K562 (cell line): Measurements from ENCODE around the gene MTRF1L. TPM values are rescaled to one million over a fixed set of nuclear protein-coding genes. Genes with fewer than 3 reads are reported as not detected.

Experiments used
- CBX8 ChIP-seq: fragments of 200-600 bp; sonication (generic); IDR thresholded peaks from 2 replicates; pipeline ENCODE4 v1.6.1; 2012; ENCODE audit warnings: borderline replicate concordance, mixed run types, low read depth, mild to moderate bottlenecking, moderate library complexity, mixed read lengths, low read length, control low read depth, inconsistent platforms; ENCODE audit not compliant: poor library complexity, severe bottlenecking; ENCODE audit errors: extremely low read depth
- DPF2 ChIP-seq: fragments of 450-650 bp; IDR thresholded peaks from 2 replicates; pipeline ENCODE4 v1.6.1; 2016
- EHMT2 ChIP-seq: fragments of 450-650 bp; IDR thresholded peaks from 2 replicates; pipeline ENCODE4 v1.6.1; 2018; ENCODE audit warnings: antibody characterized with exemption
- ELF2 ChIP-seq: fragments of 250-450 bp; sonication (Bioruptor Pico); IDR thresholded peaks from 2 replicates; pipeline ENCODE4 v1.5.0; 2021; ENCODE audit warnings: mild to moderate bottlenecking
- ETV5 ChIP-seq: sonication (generic); formaldehyde crosslinking; IDR thresholded peaks from 2 replicates; pipeline ENCODE4 v1.4.0; 2020; ENCODE audit warnings: low read depth, mild to moderate bottlenecking, missing genetic modification reagents
- GATAD2A ChIP-seq: fragments of 450-650 bp; IDR thresholded peaks from 2 replicates; pipeline ENCODE4 v1.6.1; 2017
- HINFP ChIP-seq: fragments of 450-650 bp; conservative IDR thresholded peaks from 2 replicates; pipeline ENCODE4 v1.6.1; 2016; ENCODE audit warnings: missing genetic modification characterization, low read depth, mild to moderate bottlenecking, control low read depth, missing compliant biosample characterization
- IRF9 ChIP-seq: fragments of 450-650 bp; IDR thresholded peaks from 2 replicates; pipeline ENCODE4 v1.6.1; 2016; ENCODE audit warnings: missing biosample characterization, missing genetic modification characterization
- NR2F6 ChIP-seq: fragments of 450-650 bp; formaldehyde crosslinking; IDR thresholded peaks from 2 replicates; pipeline ENCODE4 v1.4.0; 2020; ENCODE audit warnings: mild to moderate bottlenecking
- PRDM10 ChIP-seq: fragments of 450-650 bp; IDR thresholded peaks from 2 replicates; pipeline ENCODE4 v1.6.1; 2018; ENCODE audit not compliant: partially characterized antibody
- SAFB ChIP-seq: fragments of 200-400 bp; formaldehyde crosslinking; IDR thresholded peaks from 2 replicates; pipeline ENCODE4 v1.6.1; 2017; ENCODE audit warnings: low read depth, low read length, borderline replicate concordance
- SNAPC5 ChIP-seq: fragments of 250-450 bp; sonication (Bioruptor Pico); IDR thresholded peaks from 2 replicates; pipeline ENCODE4 v1.8.0; 2021; ENCODE audit warnings: moderate library complexity, mild to moderate bottlenecking, inconsistent platforms
- STAT5A ChIP-seq: IDR thresholded peaks from 2 replicates; pipeline ENCODE4 v1.6.1; 2012; ENCODE audit warnings: low read length, inconsistent platforms, borderline replicate concordance
- TSC22D4 ChIP-seq: fragments of 450-650 bp; IDR thresholded peaks from 2 replicates; pipeline ENCODE4 v1.6.1; 2016; ENCODE audit warnings: missing genetic modification characterization, missing biosample characterization, control low read depth
- ZBTB2 ChIP-seq: fragments of 450-650 bp; IDR thresholded peaks from 2 replicates; pipeline ENCODE4 v1.6.1; 2016; ENCODE audit warnings: antibody characterized with exemption
- ZBTB33 ChIP-seq: sonication (generic); formaldehyde crosslinking; IDR thresholded peaks from 2 replicates; pipeline ENCODE4 v1.8.1; 2023; ENCODE audit warnings: mild to moderate bottlenecking, missing genetic modification reagents
- ZNF146 ChIP-seq: IDR thresholded peaks from one replicate; pipeline ENCODE4 v1.6.1; 2018; ENCODE audit warnings: missing compliant biosample characterization; ENCODE audit not compliant: unreplicated experiment
- ZNF384 ChIP-seq: IDR thresholded peaks from 2 replicates; pipeline ENCODE4 v1.6.1; 2012; ENCODE audit warnings: low read depth, low read length, improper control_type of control experiment
- polyA plus RNA-seq, 8 experiments: library from polyadenylated mRNA; depleted of rRNA in 4 of 8; stranded (reverse) in 5 of 8; unstranded in 3 of 8; fragments of >200 nt; fragmentation: Nextera tagmentation in 2 of 8; fragmentation: Illumina TruSeq in 1 of 8; extraction: Ambion mirVana in 2 of 8; extraction: Trizol in 1 of 8; gene quantifications; 2 replicates each; pipeline versions ENCODE4 v1.2.1 to v1.2.3, GENCODE V29; 2011 to 2014; ENCODE audit warnings: inconsistent platforms in 1 of 8, missing spikeins in 1 of 8
- total RNA-seq, 7 experiments: library from RNA; depleted of rRNA in 6 of 7; stranded (reverse); fragments of >200 nt in 6 of 7; fragmentation: Illumina TruSeq in 2 of 7; extraction: Trizol in 2 of 7; gene quantifications; 2 replicates each; pipeline versions ENCODE4 v1.2.1 to v1.2.3, GENCODE V29; 2011 to 2021; ENCODE audit warnings: low replicate concordance in 1 of 7

Gene MTRF1L
- total and polyA plus RNA-seq, 9 of the 15 experiments (the other 6 are each of a cell fraction or from before 2014, with no cell fraction given) = 10.7 to 34.0 (median 30.2) TPM

- TF ChIP-seq ZBTB33 (CRISPR knock-in tag) (peak; percentile 8; the same call in 1 of the 2 replicates), EHMT2 (no peak), GATAD2A (no peak), CBX8 (no peak), HINFP (0 out of 2 replicates have a peak, but pooled peaks have one; percentile 28), NR2F6 (CRISPR knock-in tag) (no peak), ZBTB2 (no peak; the same call in 1 of the 2 replicates), DPF2 (peak; percentile 70; the same call in 1 of the 2 replicates), ZNF384 (no peak), PRDM10 (peak; percentile 72), SAFB (no peak), SNAPC5 (CRISPR knock-in tag) (no peak), STAT5A (no peak), ELF2 (CRISPR knock-in tag) (peak; percentile 86), ETV5 (CRISPR knock-in tag) (no peak), IRF9 (tag) (no peak), ZNF146 (CRISPR knock-in tag) (no peak), TSC22D4 (no peak)
Measured at GRCh38 chr6:153002613-153003365, at the start of gene MTRF1L (continued).
